NB4 (cell line): Measurements from ENCODE around the gene RAD51B.
"Not testable (repeated sequence)": the region's sequence is repeated elsewhere in the genome, so short reads cannot be mapped to it uniquely, and the experiment has no call there.

Source experiments
- DNase-seq: peaks from one replicate; pipeline ENCODE4 v3.0.0; 2010; ENCODE audit warnings: low read depth
- H3K4me3 ChIP-seq: one replicate; pipeline ENCODE4 v1.5.1; 2011; ENCODE audit warnings: mild to moderate bottlenecking, low read depth, low read length, moderate library complexity
- CTCF ChIP-seq: IDR thresholded peaks from one replicate; pipeline ENCODE4 v1.5.1; 2012; ENCODE audit warnings: low read depth, low read length
- MAX ChIP-seq: IDR thresholded peaks from 2 replicates; pipeline ENCODE4 v1.6.1; 2011; ENCODE audit warnings: low read depth, low read length
- MYC ChIP-seq: IDR thresholded peaks from 2 replicates; pipeline ENCODE4 v1.6.1; 2011; ENCODE audit warnings: low read depth, low read length
- POLR2A ChIP-seq: IDR thresholded peaks from 2 replicates; pipeline ENCODE4 v1.6.1; 2011; ENCODE audit warnings: mild to moderate bottlenecking; ENCODE audit not compliant: insufficient read length; ENCODE audit errors: extremely low read depth

RAD51B gene

DNA sequence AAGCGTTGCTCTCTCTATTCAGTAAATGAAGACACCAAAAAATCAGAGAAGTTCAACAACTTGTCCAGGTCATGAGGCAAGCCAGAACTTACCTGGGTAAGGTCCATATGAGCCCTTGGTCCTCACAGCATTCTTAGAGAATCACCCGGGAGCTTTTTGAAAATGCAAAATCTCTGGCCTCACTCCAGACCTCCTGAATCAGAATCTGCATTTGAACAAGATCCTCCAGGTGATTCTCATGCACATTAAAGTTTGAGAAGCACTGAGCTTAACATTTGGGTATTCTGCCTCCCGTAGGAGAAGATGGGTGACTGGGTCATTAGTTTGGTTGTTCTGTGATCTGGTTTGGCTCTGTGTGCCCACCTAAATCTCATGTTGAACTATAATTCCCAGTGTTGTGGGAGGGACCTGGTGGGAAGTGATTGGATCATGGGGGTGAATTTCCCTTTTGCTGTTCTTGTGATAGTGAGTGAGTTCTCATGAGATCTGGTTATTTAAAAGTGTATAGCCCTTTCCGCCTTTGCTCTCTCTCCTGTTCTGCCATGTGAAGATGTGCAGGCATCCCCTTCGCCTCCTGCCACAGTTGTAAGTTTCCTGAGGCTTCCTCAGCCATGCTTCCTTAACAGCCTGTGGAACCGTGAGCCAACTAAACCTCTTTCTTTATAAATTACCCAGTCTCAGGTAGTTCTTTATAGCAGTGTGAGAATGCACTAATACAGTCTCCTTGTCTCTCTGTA is 221.2 kb downstream of the RAD51B start:
- TF ChIP-seq MAX (no peak), MYC (no peak), POLR2A (no peak), CTCF (no peak)
- DNase-seq: no peak
- H3K4me3 ChIP-seq: no peak overlapping the region

DNA sequence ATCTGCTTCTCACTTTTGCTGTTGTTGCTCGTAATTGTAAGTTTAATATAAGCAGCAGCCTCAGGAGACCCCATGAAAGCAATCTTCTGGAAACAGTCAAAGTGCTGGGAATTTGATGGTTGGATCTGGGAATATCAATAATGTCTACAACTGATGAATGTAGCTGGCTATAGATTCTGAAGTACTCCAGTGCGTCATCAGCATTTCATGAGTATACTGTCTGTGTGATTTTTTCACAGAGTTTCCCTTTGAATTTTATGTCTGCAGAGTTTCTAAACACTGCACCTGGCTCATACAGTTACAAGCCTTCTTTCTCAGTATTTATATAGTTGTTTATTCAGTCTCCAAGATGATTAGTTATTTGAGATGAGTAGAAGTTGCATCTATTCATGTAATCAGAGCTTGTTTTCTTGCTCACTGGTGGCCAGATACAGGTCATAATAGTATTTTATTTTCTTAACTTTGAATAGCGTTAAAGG is 222.3 kb downstream of the RAD51B start:
- TF ChIP-seq POLR2A (no peak), CTCF (no peak), MAX (no peak), MYC (no peak)
- DNase-seq: no peak

GRCh38 chr14:68042586-68043210 is 223.1 kb downstream of the RAD51B start:
- no peak for DNase-seq
- no peak for TF ChIP-seq MYC
- no peak for TF ChIP-seq POLR2A
- TF ChIP-seq MAX: no peak
- TF ChIP-seq CTCF: no peak
- H3K4me3 ChIP-seq: no peak overlapping the region

More for the DNA sequence above, 222.3 kb downstream of the RAD51B start:
- no peak overlapping the region for H3K4me3 ChIP-seq

DNA sequence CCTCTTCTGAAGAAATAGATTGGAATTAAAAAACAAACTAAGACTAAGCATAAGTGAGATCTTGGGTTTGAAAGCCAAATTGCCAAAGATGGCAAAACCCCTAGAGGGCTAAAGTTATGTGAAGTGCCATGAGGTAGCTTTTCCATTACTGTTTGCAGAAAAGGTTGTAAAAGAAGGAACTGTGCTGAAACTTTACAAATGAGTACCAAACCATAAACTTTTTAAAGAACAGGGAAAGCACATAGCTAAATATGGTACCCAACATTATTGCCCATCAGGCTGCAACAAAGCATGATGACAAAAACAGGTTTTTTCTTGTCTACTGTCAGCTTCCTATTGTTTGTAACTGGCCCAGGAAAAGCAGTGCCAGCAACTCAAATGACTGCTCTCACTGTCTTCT is 224.2 kb downstream of the RAD51B start:
- H3K4me3 ChIP-seq: no peak overlapping the region
- no peak for DNase-seq
- no peak for TF ChIP-seq MAX
- no peak for TF ChIP-seq CTCF
- no peak for TF ChIP-seq POLR2A
- TF ChIP-seq MYC: no peak

DNA sequence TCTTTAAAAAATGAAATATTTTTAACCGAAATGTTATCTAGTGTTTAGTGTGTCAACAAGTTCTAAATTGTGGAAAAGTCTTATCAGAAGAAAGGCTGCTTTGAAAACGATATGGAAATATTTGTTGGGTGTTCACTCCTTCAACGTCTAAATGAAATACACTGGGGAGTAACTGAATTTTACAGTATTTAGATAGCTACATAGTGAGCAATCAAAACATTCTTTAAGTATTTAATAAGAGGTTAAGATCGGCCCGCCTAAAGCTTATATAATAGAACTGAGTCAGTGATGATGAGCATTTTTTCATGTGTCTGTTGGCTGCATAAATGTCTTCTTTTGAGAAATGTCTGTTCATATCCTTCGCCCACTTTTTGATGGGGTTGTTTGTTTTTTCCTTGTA is 228.3 kb downstream of the RAD51B start:
- no peak for TF ChIP-seq CTCF
- TF ChIP-seq POLR2A: no peak
- no peak for TF ChIP-seq MAX
- TF ChIP-seq MYC: no peak
- no peak overlapping the region for H3K4me3 ChIP-seq
- DNase-seq: no peak

GRCh38 chr14:68048815-68049214 is 229.2 kb downstream of the RAD51B start:
- not testable (repeated sequence) for DNase-seq

More at GRCh38 chr14:68048815-68049214, 229.2 kb downstream of the RAD51B start:
- H3K4me3 ChIP-seq: not testable (repeated sequence)
